AG09319 (cell line): Measurements from ENCODE around the gene EID1.
A peak's percentile ranks its signal among the peaks of the same experiment; 100 is the strongest.

Experiments used
- DNase-seq: peaks from one replicate; pipeline ENCODE4 v3.0.0-alpha.2; 2010; ENCODE audit warnings: low read depth; ENCODE audit errors: extremely low read depth
- TF ChIP-seq, protein P1 (sequence below): IDR thresholded peaks from 2 replicates; pipeline ENCODE4 v1.5.1; 2011; ENCODE audit warnings: low read depth, mild to moderate bottlenecking, inconsistent platforms, low read length, moderate library complexity

Gene EID1, protein sequence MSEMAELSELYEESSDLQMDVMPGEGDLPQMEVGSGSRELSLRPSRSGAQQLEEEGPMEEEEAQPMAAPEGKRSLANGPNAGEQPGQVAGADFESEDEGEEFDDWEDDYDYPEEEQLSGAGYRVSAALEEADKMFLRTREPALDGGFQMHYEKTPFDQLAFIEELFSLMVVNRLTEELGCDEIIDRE

DNA sequence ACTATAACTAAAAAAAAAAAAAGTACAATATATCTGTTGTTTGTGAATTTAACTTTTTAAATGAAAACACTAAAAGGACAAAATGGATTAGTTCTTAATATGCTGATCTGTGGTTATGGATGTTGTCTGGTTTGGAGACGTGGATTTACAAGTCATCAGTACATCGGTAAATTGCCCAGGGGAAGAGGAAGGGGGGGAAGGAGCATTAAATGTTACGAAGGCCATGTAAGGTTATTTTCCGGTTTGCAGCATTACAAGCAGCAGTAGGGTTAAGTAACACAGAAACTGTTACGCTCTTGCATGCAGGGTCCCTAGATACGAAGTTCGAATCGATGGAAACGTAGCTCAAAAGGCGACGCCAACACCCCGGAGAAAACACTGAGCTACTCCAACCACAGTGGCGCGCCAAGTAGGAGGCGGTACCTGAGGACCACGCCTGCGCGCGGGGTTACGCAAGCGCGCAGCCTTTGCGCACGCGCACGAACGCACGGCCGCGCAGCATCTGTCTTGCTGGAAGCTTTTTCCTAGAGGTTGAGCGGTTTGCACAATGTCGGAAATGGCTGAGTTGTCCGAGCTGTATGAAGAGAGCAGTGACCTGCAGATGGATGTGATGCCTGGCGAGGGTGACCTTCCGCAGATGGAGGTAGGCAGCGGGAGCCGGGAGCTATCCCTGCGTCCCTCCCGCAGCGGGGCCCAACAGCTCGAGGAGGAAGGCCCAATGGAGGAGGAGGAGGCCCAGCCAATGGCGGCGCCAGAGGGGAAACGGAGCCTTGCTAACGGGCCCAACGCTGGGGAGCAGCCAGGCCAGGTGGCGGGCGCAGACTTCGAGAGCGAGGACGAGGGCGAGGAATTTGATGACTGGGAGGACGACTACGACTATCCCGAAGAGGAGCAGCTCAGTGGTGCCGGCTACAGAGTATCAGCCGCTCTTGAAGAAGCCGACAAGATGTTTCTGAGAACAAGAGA lies at the start of gene EID1:
Gene EID1, plus strand, starts transcription at position 505 of the 966 bp plus-strand sequence. Its CDS starts 43 bp downstream, at position 548.
- peak; percentile 90 for DNase-seq
- TF ChIP-seq, protein P1, sequence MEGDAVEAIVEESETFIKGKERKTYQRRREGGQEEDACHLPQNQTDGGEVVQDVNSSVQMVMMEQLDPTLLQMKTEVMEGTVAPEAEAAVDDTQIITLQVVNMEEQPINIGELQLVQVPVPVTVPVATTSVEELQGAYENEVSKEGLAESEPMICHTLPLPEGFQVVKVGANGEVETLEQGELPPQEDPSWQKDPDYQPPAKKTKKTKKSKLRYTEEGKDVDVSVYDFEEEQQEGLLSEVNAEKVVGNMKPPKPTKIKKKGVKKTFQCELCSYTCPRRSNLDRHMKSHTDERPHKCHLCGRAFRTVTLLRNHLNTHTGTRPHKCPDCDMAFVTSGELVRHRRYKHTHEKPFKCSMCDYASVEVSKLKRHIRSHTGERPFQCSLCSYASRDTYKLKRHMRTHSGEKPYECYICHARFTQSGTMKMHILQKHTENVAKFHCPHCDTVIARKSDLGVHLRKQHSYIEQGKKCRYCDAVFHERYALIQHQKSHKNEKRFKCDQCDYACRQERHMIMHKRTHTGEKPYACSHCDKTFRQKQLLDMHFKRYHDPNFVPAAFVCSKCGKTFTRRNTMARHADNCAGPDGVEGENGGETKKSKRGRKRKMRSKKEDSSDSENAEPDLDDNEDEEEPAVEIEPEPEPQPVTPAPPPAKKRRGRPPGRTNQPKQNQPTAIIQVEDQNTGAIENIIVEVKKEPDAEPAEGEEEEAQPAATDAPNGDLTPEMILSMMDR, result no peak

DNA sequence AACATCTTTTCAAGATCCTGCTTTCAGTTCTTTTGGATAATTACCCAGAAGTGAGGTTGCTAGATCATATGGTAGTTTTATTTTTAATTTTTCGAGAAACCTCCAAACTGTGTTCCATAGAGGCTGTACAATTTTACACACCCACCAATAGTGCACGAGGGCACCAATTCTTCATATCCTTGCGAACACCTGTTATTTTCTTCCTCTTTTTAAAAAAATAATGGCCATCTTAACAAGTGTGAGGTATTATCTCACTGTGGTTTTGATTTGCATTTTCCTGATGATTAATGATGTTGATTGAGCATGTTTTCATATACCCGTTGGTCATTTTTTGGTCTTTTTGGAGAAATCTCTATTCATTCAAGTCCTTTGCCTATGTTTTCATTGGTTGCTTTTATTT lies 49.5 kb upstream of the EID1 start:
- TF ChIP-seq, protein P1, result no peak
- DNase-seq, result no peak

DNA sequence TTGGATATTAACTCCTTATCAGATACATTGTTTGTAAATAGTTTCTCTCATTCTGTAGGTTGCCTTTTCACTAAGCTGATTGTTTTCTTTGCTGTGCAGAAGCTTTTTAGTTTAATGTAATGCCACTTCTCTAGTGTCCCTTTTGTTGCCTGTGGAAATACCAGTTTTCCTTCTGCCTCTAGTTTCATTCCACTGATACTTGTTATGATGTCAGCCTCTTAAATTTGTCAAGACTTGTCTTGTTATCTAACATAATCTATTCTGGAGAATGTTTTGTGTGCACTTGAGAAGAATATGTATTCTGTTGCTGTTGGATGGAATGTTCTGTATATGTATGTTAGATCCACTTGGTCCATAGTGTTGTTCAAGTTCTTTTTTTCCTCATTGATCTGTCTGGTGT lies 49.0 kb upstream of the EID1 start:
- DNase-seq, result no peak
- TF ChIP-seq, protein P1, result no peak

DNA sequence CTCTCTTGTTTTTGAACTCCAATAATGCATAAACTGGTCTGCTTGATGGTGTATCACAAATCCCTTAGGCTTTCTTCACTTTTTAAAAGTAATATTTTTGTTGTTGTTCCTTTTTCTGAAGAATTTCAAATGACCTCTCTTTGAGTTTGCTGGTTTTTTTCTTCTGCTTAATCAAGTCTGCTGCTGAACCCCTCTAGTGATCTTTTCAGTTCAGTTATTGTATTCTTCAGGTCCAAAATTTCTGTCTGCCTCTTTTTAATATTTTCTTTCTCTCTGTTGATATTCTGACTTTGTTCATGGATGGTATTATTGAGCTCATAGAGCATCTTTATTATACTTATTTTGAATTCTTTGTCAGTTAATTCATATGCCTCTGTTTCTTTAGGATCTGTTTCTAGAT lies 45.3 kb upstream of the EID1 start:
- no peak for DNase-seq
- TF ChIP-seq, protein P1, result no peak

DNA sequence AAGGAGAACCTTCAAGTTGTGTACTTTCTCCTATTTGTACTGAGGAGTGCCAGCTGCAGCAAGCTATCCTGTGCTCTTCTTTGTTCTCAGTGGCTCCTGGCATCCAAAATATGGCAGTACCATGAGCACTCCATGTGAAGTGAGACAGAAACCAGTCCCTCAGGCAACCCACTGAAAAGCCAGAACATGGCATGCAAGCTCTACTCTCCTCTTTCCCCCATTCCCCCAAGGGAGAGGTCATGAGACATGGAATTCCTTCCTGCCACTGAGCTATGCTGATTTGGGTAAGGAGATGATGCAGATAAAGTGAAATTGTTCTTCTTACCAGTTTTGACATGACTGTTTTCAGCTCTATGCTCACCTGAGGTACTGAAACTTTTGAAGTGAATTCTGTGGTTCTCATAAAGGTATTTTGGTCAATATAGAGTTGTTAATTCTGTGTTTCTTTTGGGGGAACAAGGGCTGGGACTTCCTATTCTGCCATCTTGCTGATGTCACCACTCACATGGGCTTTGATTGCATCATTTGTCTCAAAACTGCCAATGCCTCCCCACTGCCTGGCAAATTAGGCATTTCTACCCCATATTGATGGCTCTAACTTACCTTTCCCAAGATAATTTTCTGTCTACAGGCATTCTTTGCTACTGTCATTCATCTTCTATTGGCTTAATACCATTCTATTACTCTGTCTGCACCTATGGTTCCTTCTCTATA lies 44.3 kb upstream of the EID1 start:
- DNase-seq, result no peak
- TF ChIP-seq, protein P1, result no peak

DNA sequence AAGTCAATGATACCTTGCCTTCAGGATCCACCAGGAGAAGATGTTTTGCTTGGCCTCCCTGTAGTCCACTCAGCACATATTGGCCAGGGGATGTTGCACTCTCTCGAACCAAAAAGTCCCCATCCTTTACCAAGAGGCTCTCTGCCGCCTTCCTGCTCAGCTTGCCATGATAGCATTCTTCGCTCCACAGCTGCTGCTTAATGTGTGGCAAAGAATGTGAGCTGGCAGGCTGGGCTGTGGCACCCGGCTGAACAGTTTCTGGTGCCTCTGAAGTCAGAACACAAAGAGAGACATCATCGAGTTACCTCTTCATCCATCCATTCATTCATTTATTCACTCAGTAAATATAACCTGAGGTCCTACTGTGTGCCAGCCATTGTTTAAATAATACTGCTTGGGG lies 43.2 kb upstream of the EID1 start:
- TF ChIP-seq, protein P1, result no peak
- no peak for DNase-seq

DNA sequence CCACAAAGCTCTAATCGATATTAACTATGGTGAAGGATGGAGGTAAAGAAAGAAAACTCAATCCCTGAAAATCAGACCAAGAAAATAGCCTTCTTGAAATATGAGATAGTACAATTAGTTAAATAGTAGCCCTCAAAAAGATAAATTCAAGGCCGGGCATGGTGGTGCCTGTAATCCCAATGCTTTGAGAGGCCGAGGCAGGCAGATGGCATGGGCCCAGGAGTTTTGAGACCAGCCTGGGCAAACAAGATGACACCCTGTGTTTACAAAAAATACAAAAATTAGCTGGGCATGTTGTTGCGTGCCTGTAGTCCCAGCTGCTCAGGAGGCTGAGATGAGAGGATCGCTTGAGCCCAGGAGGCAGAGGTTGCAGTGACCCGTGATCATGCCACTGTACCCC lies 35.4 kb upstream of the EID1 start:
- DNase-seq, result no peak
- TF ChIP-seq, protein P1, result no peak
